HepG2 (cell line): Measurements from ENCODE around the gene IRF3. TPM values are rescaled to one million over a fixed set of nuclear protein-coding genes. Genes with fewer than 3 reads are reported as not detected.

Experiments used
- CREM ChIP-seq, 2 experiments: sonication (generic) in 1 of 2; formaldehyde crosslinking in 1 of 2; IDR thresholded peaks; 2 replicates each; pipeline versions ENCODE4 v1.4.0 to v1.6.1; 2016 to 2020; ENCODE audit warnings: antibody characterized with exemption in 1 of 2, mild to moderate bottlenecking in 1 of 2, missing genetic modification reagents in 1 of 2
- KLF9 ChIP-seq: IDR thresholded peaks from 2 replicates; pipeline ENCODE4 v1.6.1; 2016; ENCODE audit warnings: low read depth
- PPARG ChIP-seq: conservative IDR thresholded peaks from 2 replicates; pipeline ENCODE4 v1.6.1; 2016; ENCODE audit warnings: missing biosample characterization, missing genetic modification reagents
- REL ChIP-seq: sonication (generic); formaldehyde crosslinking; conservative IDR thresholded peaks from 2 replicates; pipeline ENCODE4 v1.8.0; 2022; ENCODE audit warnings: mild to moderate bottlenecking, missing genetic modification reagents, moderate library complexity
- SMAD1 ChIP-seq: sonication (generic); formaldehyde crosslinking; IDR thresholded peaks from 2 replicates; pipeline ENCODE4 v1.4.0; 2020; ENCODE audit warnings: missing genetic modification reagents, low read depth, mild to moderate bottlenecking, borderline replicate concordance
- SMARCC2 ChIP-seq: fragments of 450-650 bp; IDR thresholded peaks from 2 replicates; pipeline ENCODE4 v1.6.1; 2017; ENCODE audit warnings: antibody characterized with exemption, mild to moderate bottlenecking
- ZFY ChIP-seq: sonication (generic); formaldehyde crosslinking; IDR thresholded peaks from 2 replicates; pipeline ENCODE4 v1.4.0; 2020; ENCODE audit warnings: missing genetic modification reagents
- ZNF781 ChIP-seq: sonication (generic); formaldehyde crosslinking; IDR thresholded peaks from 2 replicates; pipeline ENCODE4 v1.5.1; 2020; ENCODE audit warnings: borderline replicate concordance, mild to moderate bottlenecking, missing genetic modification reagents; ENCODE audit errors: not compliant biosample characterization
- ZNF83 ChIP-seq: sonication (generic); formaldehyde crosslinking; IDR thresholded peaks from 2 replicates; pipeline ENCODE4 v1.4.0; 2020; ENCODE audit warnings: missing genetic modification reagents, mild to moderate bottlenecking, borderline replicate concordance
- ZSCAN21 ChIP-seq: sonication (generic); formaldehyde crosslinking; IDR thresholded peaks from 2 replicates; pipeline ENCODE4 v1.8.0; 2022; ENCODE audit warnings: mild to moderate bottlenecking, missing genetic modification reagents, moderate library complexity, borderline replicate concordance
- polyA plus RNA-seq, 8 experiments: library from polyadenylated mRNA; depleted of rRNA in 3 of 8; stranded (reverse) in 7 of 8; unstranded in 1 of 8; fragments of >200 nt; fragmentation: Illumina TruSeq in 4 of 8; extraction: Trizol in 4 of 8; gene quantifications; 2 replicates each; pipeline versions ENCODE4 v1.2.1 to v1.2.3, GENCODE V29; 2011 to 2016; ENCODE audit warnings: low read depth in 4 of 8, missing spikeins in 1 of 8, mixed read lengths in 1 of 8; ENCODE audit not compliant: insufficient read depth in 1 of 8
- total RNA-seq, 5 experiments: library from RNA; depleted of rRNA; stranded (reverse); fragments of >200 nt; fragmentation: Illumina TruSeq; extraction: Trizol; gene quantifications; 2 replicates each; pipeline ENCODE4 v1.2.3, GENCODE V29; 2016; ENCODE audit warnings: low read depth in 1 of 5
- TF ChIP-seq, protein P1 (sequence below): conservative IDR thresholded peaks from 2 replicates; pipeline ENCODE4 v1.6.1; 2018; ENCODE audit warnings: missing genetic modification reagents
- TF ChIP-seq, protein P2 (sequence below): sonication (generic); formaldehyde crosslinking; IDR thresholded peaks from 2 replicates; pipeline ENCODE4 v1.5.1; 2020; ENCODE audit warnings: missing genetic modification reagents, mild to moderate bottlenecking, borderline replicate concordance
- TF ChIP-seq, protein P3 (sequence below): sonication (generic); formaldehyde crosslinking; IDR thresholded peaks from 2 replicates; pipeline ENCODE4 v1.5.0; 2020; ENCODE audit warnings: mild to moderate bottlenecking, missing genetic modification reagents, moderate library complexity
- TF ChIP-seq, protein P4 (sequence below): sonication (generic); formaldehyde crosslinking; IDR thresholded peaks from 2 replicates; pipeline ENCODE4 v1.4.0; 2020; ENCODE audit warnings: mild to moderate bottlenecking, missing genetic modification reagents, borderline replicate concordance

The IRF3 gene
- total and polyA plus RNA-seq, 2 of the 13 experiments (the other 11 are each of a cell fraction or from before 2014, with no cell fraction given): 61.9 to 65.5 TPM

DNA sequence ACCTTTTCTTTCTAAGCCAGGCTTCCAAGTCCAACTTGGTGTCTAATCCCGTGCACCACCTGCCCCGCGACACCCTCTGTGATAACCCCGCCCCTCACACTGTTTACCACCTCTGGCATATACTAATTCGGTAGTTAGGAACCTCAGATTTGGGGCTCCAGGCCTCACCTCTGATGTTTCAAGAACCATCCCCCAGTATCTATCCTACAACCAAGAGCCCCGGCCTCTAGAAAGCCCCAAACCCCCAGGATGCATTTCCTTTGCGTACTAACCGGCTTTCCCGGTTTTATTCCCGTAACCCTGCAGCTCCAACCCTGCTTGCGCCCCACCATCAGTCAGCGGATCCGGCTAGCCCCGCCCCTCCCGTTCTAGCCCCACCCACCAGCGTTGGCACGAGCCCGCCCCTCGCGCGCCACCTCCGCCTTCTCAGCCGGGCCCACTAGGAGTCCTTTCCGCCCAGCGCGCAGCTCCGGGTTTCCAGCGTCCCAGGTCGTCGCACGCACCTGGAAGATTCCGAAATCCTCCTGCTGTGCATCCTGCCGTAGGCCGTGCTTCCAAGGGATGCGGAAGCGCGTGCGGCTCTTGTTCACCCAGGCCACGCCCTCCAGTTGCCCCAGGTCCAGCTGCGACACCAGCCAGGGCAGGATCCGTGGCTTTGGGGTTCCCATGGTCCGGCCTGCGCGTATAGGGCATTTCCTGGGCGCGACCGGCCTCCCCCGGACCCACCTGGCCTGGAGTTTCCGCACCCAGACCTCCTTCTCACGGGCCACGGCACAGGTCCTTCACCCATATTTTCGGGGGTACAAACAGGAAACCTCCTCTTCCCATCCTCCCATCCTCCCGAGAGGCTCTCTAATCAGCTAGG is 1.3 kb downstream of the IRF3 start (continued):
- TF ChIP-seq KLF9 (CRISPR knock-in tag) (peak; percentile 48; the same call in 1 of the 2 replicates), ZSCAN21 (CRISPR knock-in tag) (peak; percentile 35; the same call in 1 of the 2 replicates), ZFY (CRISPR knock-in tag) (peak; percentile 76), PPARG (CRISPR knock-in tag) (0 out of 2 replicates have a peak, but pooled peaks have one; percentile 12), ZNF781 (CRISPR knock-in tag) (no peak), SMARCC2 (no peak), CREM (IDR thresholded peaks at IDR 0.05) (peak; percentile 33; the same call in 1 of the 2 replicates), CREM (CRISPR knock-in tag; IDR thresholded peaks at IDR 0.05) (no peak), ZNF83 (CRISPR knock-in tag) (peak; percentile 25; the same call in 1 of the 2 replicates), REL (CRISPR knock-in tag) (peak; percentile 58; the same call in 1 of the 2 replicates), SMAD1 (no peak; the same call in 1 of the 2 replicates)
- TF ChIP-seq, protein P1, sequence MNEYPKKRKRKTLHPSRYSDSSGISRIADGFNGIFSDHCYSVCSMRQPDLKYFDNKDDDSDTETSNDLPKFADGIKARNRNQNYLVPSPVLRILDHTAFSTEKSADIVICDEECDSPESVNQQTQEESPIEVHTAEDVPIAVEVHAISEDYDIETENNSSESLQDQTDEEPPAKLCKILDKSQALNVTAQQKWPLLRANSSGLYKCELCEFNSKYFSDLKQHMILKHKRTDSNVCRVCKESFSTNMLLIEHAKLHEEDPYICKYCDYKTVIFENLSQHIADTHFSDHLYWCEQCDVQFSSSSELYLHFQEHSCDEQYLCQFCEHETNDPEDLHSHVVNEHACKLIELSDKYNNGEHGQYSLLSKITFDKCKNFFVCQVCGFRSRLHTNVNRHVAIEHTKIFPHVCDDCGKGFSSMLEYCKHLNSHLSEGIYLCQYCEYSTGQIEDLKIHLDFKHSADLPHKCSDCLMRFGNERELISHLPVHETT: peak; percentile 53; the same call in 1 of the 2 replicates
- TF ChIP-seq, protein P2, sequence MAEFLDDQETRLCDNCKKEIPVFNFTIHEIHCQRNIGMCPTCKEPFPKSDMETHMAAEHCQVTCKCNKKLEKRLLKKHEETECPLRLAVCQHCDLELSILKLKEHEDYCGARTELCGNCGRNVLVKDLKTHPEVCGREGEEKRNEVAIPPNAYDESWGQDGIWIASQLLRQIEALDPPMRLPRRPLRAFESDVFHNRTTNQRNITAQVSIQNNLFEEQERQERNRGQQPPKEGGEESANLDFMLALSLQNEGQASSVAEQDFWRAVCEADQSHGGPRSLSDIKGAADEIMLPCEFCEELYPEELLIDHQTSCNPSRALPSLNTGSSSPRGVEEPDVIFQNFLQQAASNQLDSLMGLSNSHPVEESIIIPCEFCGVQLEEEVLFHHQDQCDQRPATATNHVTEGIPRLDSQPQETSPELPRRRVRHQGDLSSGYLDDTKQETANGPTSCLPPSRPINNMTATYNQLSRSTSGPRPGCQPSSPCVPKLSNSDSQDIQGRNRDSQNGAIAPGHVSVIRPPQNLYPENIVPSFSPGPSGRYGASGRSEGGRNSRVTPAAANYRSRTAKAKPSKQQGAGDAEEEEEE (CRISPR knock-in tag): no peak
- TF ChIP-seq, protein P3, sequence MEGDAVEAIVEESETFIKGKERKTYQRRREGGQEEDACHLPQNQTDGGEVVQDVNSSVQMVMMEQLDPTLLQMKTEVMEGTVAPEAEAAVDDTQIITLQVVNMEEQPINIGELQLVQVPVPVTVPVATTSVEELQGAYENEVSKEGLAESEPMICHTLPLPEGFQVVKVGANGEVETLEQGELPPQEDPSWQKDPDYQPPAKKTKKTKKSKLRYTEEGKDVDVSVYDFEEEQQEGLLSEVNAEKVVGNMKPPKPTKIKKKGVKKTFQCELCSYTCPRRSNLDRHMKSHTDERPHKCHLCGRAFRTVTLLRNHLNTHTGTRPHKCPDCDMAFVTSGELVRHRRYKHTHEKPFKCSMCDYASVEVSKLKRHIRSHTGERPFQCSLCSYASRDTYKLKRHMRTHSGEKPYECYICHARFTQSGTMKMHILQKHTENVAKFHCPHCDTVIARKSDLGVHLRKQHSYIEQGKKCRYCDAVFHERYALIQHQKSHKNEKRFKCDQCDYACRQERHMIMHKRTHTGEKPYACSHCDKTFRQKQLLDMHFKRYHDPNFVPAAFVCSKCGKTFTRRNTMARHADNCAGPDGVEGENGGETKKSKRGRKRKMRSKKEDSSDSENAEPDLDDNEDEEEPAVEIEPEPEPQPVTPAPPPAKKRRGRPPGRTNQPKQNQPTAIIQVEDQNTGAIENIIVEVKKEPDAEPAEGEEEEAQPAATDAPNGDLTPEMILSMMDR: peak; percentile 44
- TF ChIP-seq, protein P4, sequence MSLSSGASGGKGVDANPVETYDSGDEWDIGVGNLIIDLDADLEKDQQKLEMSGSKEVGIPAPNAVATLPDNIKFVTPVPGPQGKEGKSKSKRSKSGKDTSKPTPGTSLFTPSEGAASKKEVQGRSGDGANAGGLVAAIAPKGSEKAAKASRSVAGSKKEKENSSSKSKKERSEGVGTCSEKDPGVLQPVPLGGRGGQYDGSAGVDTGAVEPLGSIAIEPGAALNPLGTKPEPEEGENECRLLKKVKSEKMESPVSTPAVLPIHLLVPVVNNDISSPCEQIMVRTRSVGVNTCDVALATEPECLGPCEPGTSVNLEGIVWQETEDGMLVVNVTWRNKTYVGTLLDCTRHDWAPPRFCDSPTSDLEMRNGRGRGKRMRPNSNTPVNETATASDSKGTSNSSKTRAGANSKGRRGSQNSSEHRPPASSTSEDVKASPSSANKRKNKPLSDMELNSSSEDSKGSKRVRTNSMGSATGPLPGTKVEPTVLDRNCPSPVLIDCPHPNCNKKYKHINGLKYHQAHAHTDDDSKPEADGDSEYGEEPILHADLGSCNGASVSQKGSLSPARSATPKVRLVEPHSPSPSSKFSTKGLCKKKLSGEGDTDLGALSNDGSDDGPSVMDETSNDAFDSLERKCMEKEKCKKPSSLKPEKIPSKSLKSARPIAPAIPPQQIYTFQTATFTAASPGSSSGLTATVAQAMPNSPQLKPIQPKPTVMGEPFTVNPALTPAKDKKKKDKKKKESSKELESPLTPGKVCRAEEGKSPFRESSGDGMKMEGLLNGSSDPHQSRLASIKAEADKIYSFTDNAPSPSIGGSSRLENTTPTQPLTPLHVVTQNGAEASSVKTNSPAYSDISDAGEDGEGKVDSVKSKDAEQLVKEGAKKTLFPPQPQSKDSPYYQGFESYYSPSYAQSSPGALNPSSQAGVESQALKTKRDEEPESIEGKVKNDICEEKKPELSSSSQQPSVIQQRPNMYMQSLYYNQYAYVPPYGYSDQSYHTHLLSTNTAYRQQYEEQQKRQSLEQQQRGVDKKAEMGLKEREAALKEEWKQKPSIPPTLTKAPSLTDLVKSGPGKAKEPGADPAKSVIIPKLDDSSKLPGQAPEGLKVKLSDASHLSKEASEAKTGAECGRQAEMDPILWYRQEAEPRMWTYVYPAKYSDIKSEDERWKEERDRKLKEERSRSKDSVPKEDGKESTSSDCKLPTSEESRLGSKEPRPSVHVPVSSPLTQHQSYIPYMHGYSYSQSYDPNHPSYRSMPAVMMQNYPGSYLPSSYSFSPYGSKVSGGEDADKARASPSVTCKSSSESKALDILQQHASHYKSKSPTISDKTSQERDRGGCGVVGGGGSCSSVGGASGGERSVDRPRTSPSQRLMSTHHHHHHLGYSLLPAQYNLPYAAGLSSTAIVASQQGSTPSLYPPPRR: no peak
